ENCODE results near the gene COPG1. TPM values are rescaled to one million over a fixed set of nuclear protein-coding genes. Genes with fewer than 3 reads are reported as not detected.

Gene COPG1
- total and polyA plus RNA-seq, 9 of the 15 experiments (the other 6 are each of a cell fraction or from before 2014, with no cell fraction given), result 40.3 to 105 (median 62.4) TPM

DNA sequence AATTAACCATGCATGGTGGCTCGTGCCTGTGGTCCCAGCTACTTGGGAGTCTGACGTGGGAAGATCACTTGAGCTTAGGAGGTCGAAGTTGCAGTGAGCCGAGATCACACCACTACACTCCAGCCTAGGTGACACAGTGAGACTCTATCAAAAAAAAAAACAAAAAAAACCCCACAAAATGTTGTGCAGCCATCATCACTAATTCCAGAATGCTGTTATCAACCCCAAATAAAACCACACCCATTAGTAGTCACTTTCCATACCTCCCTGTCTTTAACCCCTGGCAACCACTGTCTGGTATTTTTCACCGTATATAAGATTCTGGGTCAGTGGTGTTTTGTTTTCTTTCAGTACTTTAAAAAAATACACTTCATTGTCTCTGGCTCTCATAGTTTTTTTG is 45.9 kb downstream of the COPG1 start:
- Histone ChIP-seq H3K9ac (ENCODE audit: insufficient read depth in 1 of 2, low read depth in 2 of 2, low read length in 2 of 2) (no peak overlapping the region), H3K4me3 (no peak overlapping the region), H3K36me3 (ENCODE audit: control insufficient read depth, insufficient read depth, low read length) (peaks cover 51% of the 10 kb centered on the region), H3K9me3 (replicated peaks; ENCODE audit: control insufficient read depth, insufficient read depth, low read depth, low read length) (no peaks in the 10 kb centered on the region), H3K27ac (ENCODE audit: extremely low read depth, low read depth, low read length) (no peak overlapping the region), H3K9me1 (ENCODE audit: control insufficient read depth, insufficient read depth, low read length) (no peaks in the 10 kb centered on the region), H3K4me2 (ENCODE audit: insufficient read depth, low read length) (no peak overlapping the region), H3K27me3 (ENCODE audit: control insufficient read depth in 2 of 2, insufficient read depth in 2 of 2, low read length in 2 of 2) (no peaks in the 10 kb centered on the region), H2AFZ (ENCODE audit: low read depth, low read length) (no peak overlapping the region), H3K79me2 (ENCODE audit: control insufficient read depth, insufficient read depth, low read length) (no peaks in the 10 kb centered on the region), H3K4me1 (replicated peaks in 1 of 2; ENCODE audit: control insufficient read depth in 2 of 2, insufficient read depth in 2 of 2, low read length in 2 of 2) (no peaks in the 10 kb centered on the region), H4K20me1 (replicated peaks; ENCODE audit: control insufficient read depth, insufficient read depth, low read length) (no peaks in the 10 kb centered on the region)
- ATAC-seq, result no peak
- in situ Hi-C loops (cut with MboI), result no loop called here
- FAIRE-seq, result no peak
- DNase-seq (ENCODE audit: extremely low read depth in 1 of 4, low spot score in 3 of 4), result no peak
- WGBS (ENCODE audit: insufficient coverage, low coverage, missing lambda C conversion rate), result 88% methylated on average over 5 of the region's 5 CpGs
- ChIA-PET POLR2A (no interaction called here), CTCF (ENCODE audit: low intra/inter-chr PET ratio) (no interaction called here)
- intact Hi-C loops (cut with micrococcal nuclease), result no loop called here
- no peak for TF ChIP-seq ZNF764 (CRISPR knock-in tag; IDR thresholded peaks at IDR 0.05; ENCODE audit: low read depth)
- TF ChIP-seq RBM17 (IDR thresholded peaks at IDR 0.05; ENCODE audit: borderline replicate concordance, low read depth, low read length), result no peak
- TF ChIP-seq ZNF197 (CRISPR knock-in tag; IDR thresholded peaks at IDR 0.05; ENCODE audit: low read depth), result no peak
- TF ChIP-seq RBM39 (optimal IDR thresholded peaks at IDR 0.05; ENCODE audit: low read depth, low read length), result no peak
- no peak for TF ChIP-seq ZNF143 (CRISPR knock-in tag; IDR thresholded peaks at IDR 0.05)
- TF ChIP-seq ZNF518B (CRISPR knock-in tag; IDR thresholded peaks at IDR 0.05), result no peak
- no peak for TF ChIP-seq SRSF3 (IDR thresholded peaks at IDR 0.05; ENCODE audit: insufficient read depth, low read length)
- no peak for TF ChIP-seq ZFP30 (CRISPR knock-in tag; IDR thresholded peaks at IDR 0.05; ENCODE audit: borderline replicate concordance)
- TF ChIP-seq RB1 (IDR thresholded peaks at IDR 0.05; ENCODE audit: low read depth), result no peak
- TF ChIP-seq SP1 (CRISPR knock-in tag; IDR thresholded peaks at IDR 0.05), result no peak
- TF ChIP-seq PRPF4 (IDR thresholded peaks at IDR 0.05; ENCODE audit: insufficient read depth, low read depth, low read length, poor library complexity, severe bottlenecking), result no peak
- TF ChIP-seq TRIM25 (IDR thresholded peaks at IDR 0.05; ENCODE audit: borderline replicate concordance), result no peak
- no peak for TF ChIP-seq ERF (CRISPR knock-in tag; IDR thresholded peaks at IDR 0.05)
- no peak for TF ChIP-seq SAP30 (IDR thresholded peaks at IDR 0.05; ENCODE audit: borderline replicate concordance, insufficient read depth, low read depth, low read length, poor library complexity, severe bottlenecking)
- BruUV-seq (replicated peaks), result no TSS peak

All from K562 (cell line).